Measurements from ENCODE around the gene CDHR3. TPM values are rescaled to one million over a fixed set of nuclear protein-coding genes. Genes with fewer than 3 reads are reported as not detected.

CDHR3 gene
- total RNA-seq, 1 donor from 2014 or later: 0.75 TPM

GRCh38 chr7:106054971-106055532, 92.0 kb downstream of the CDHR3 start:
- TF ChIP-seq, protein P1, sequence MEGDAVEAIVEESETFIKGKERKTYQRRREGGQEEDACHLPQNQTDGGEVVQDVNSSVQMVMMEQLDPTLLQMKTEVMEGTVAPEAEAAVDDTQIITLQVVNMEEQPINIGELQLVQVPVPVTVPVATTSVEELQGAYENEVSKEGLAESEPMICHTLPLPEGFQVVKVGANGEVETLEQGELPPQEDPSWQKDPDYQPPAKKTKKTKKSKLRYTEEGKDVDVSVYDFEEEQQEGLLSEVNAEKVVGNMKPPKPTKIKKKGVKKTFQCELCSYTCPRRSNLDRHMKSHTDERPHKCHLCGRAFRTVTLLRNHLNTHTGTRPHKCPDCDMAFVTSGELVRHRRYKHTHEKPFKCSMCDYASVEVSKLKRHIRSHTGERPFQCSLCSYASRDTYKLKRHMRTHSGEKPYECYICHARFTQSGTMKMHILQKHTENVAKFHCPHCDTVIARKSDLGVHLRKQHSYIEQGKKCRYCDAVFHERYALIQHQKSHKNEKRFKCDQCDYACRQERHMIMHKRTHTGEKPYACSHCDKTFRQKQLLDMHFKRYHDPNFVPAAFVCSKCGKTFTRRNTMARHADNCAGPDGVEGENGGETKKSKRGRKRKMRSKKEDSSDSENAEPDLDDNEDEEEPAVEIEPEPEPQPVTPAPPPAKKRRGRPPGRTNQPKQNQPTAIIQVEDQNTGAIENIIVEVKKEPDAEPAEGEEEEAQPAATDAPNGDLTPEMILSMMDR (IDR thresholded peaks at IDR 0.05): no peak
- Mint-ChIP-seq H3K4me1 (peaks cover 57% of the 10 kb centered on the region), H3K9me3 (no peaks in the 10 kb centered on the region), H3K27ac (no peak overlapping the region), H3K36me3 (ENCODE audit: low read depth) (no peaks in the 10 kb centered on the region), H3K4me3 (no peak overlapping the region), H3K27me3 (no peaks in the 10 kb centered on the region)
- POLR2A ChIA-PET: interaction anchor here (1.9 to 8.9 kb wide), 2 partner anchors 17 to 110 kb away, joined by 4 to 402 read pairs; no protein-coding TSS in a partner anchor
- CTCF ChIA-PET: interaction anchor here (1.1 to 9.5 kb wide), 5 partner anchors 40 to 410 kb away, joined by 3 to 247 read pairs (median 12); no protein-coding TSS in a partner anchor
- intact Hi-C loops (cut with micrococcal nuclease): loop anchor here (5.0 kb wide), 3 partner anchors 367 to 1113 kb away; no protein-coding TSS in a partner anchor
- no peak for ATAC-seq (ENCODE audit: low read depth)
- no peak for DNase-seq

DNA sequence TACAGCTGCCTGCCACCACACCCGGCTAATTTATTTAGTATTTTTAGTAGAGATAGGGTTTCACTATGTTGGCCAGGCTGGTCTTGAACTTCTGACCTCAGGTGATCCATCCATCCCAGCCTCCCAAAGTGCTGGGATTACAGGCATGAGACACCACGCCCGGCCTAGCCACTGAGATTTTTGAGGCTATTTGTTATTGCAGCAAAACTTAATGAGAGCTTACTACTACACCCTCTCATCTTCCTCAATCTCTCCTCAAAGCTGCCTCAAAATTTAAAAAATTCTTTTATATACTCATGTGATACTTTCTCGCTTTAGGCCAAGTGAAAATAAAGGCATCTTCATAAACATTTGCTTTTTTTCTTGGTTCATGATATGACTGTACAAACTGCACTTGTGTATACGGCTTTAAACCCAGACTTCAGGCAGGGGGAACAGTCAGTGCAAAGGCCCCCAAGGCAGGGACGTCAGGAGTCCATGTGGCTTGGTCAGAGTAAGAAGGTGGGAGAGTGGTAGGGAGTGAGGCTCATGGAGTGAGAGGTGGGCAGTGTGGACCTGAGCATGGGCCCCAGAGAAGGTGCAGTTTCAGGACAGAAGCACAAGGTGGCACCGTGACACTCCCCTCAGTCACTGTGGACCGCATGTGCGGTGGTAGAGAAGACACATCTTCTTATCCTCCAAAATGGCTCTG, 93.6 kb downstream of the CDHR3 start:
- Mint-ChIP-seq H3K4me3 (peak overlapping the region; percentile 71), H3K27ac (peak overlapping the region; percentile 99), H3K27me3 (no peaks in the 10 kb centered on the region), H3K4me1 (peaks cover 65% of the 10 kb centered on the region), H3K9me3 (peaks cover 2% of the 10 kb centered on the region), H3K36me3 (ENCODE audit: low read depth) (no peaks in the 10 kb centered on the region)
- TF ChIP-seq, protein P1 (IDR thresholded peaks at IDR 0.05): peak; percentile 65
- ChIA-PET CTCF (interaction anchor here (0.7 to 9.5 kb wide), 20 partner anchors 15 to 408 kb away, joined by 3 to 247 read pairs (median 4); partner anchors contain the start of gene SYPL1), POLR2A (interaction anchor here (1.1 to 9.9 kb wide), 10 partner anchors 16 to 231 kb away, joined by 4 to 402 read pairs (median 18); partner anchors contain the start of gene SYPL1)
- DNase-seq: peak; percentile 55
- intact Hi-C loops (cut with micrococcal nuclease): loop anchor here (1.0 to 5.0 kb wide), 9 partner anchors 15 to 1114 kb away; no protein-coding TSS in a partner anchor
- peak; percentile 53 for ATAC-seq (ENCODE audit: low read depth)

GRCh38 chr7:106057204-106057961, 94.3 kb downstream of the CDHR3 start:
- ChIA-PET CTCF (interaction anchor here (0.7 to 9.5 kb wide), 26 partner anchors 10 to 405 kb away, joined by 3 to 247 read pairs (median 4); partner anchors contain the start of gene SYPL1), POLR2A (interaction anchor here (1.0 to 9.9 kb wide), 15 partner anchors 11 to 525 kb away, joined by 4 to 402 read pairs (median 13); partner anchors contain the start of genes NAMPT, RINT1 and SYPL1)
- peaks cover 2% of the 10 kb centered on the region for H3K9me3 Mint-ChIP-seq
- peaks cover 69% of the 10 kb centered on the region for H3K4me1 Mint-ChIP-seq
- ATAC-seq (ENCODE audit: low read depth): no peak
- peak overlapping the region; percentile 99 for H3K27ac Mint-ChIP-seq
- DNase-seq: no peak
- intact Hi-C loops (cut with micrococcal nuclease): loop anchor here (1.0 to 5.0 kb wide), 9 partner anchors 14 to 1115 kb away; no protein-coding TSS in a partner anchor
- no peaks in the 10 kb centered on the region for H3K36me3 Mint-ChIP-seq (ENCODE audit: low read depth)
- no peaks in the 10 kb centered on the region for H3K27me3 Mint-ChIP-seq
- H3K4me3 Mint-ChIP-seq: peak overlapping the region; percentile 71
- TF ChIP-seq, protein P1 (IDR thresholded peaks at IDR 0.05): no peak

DNA sequence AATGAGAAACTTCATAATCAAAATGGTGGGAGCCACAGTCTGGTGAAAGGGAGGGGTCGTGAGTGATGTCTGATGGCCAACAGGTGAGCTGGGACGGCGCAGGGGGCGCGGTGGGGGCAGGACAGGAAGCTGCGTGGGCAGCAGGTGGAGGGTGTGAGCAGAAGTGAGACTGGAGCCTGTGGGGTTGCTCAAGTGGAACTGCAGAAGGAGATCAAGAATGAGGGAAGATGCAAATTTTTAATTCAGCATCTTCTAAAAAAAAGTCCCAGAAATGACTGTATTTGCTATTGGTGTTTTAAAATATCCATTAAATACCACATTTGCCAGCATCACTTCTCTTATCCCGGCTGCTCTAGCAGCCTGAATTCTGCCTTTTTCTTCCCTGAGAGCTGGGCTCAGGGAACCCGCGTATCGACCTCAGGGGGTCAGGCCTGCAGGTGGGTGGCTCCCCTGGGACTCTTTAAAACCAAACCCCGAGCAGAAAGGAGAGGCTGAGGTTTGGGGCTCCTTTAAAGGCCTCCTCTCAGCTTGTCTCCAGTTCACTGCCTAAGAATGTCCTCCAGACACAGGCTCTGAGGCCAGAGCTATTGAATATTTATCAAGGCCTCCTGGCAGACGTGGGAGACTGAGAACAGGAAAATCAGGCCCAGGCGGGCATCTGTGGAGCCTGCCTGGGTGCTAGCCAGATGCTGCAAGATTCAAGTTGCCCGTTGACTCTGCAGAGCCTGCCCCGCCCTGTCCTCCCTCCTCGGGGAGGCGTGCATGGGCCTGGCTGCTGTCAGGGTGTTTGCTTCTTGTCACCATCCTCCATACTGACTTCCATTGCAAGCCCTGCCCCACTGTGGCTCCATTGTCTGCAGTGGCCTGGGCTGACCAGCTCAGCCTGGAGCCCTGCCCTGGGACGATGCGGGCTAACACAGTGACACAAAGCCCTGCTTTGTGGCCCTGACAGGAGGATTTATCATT, 95.2 kb downstream of the CDHR3 start:
- POLR2A ChIA-PET: interaction anchor here (0.8 to 9.9 kb wide), 18 partner anchors 10 to 526 kb away, joined by 3 to 402 read pairs (median 10); partner anchors contain the start of genes NAMPT, RINT1 and SYPL1
- intact Hi-C loops (cut with micrococcal nuclease): loop anchor here (1.0 to 5.0 kb wide), 9 partner anchors 13 to 1116 kb away; no protein-coding TSS in a partner anchor
- Mint-ChIP-seq H3K9me3 (peaks cover 2% of the 10 kb centered on the region), H3K4me1 (peaks cover 75% of the 10 kb centered on the region), H3K36me3 (ENCODE audit: low read depth) (no peaks in the 10 kb centered on the region), H3K27ac (peak overlapping the region; percentile 99), H3K27me3 (no peaks in the 10 kb centered on the region), H3K4me3 (peak overlapping the region; percentile 71)
- CTCF ChIA-PET: interaction anchor here (0.9 to 9.5 kb wide), 20 partner anchors 11 to 298 kb away, joined by 3 to 247 read pairs (median 8); partner anchors contain the start of gene SYPL1
- TF ChIP-seq, protein P1 (IDR thresholded peaks at IDR 0.05): no peak
- peak; percentile 77 for DNase-seq
- ATAC-seq (ENCODE audit: low read depth): peak; percentile 68
